ENCODE data around the gene ISCA2. TPM values are rescaled to one million over a fixed set of nuclear protein-coding genes. Genes with fewer than 3 reads are reported as not detected.

ISCA2 gene
- total RNA-seq, 1 donor from 2014 or later, result 21.2 TPM

GRCh38 chr14:74465335-74465734 is 28.2 kb upstream of the ISCA2 start:
- TF ChIP-seq CTCF (IDR thresholded peaks at IDR 0.05; ENCODE audit: insufficient read depth, low read depth, low read length) (no peak), EZH2 (IDR thresholded peaks at IDR 0.05; ENCODE audit: insufficient read depth, low read length) (no peak)
- no peak for FAIRE-seq
- Histone ChIP-seq H3K4me3 (ENCODE audit: insufficient read depth, low read depth, low read length) (no peak overlapping the region), H2AFZ (ENCODE audit: low read depth, low read length) (no peak overlapping the region), H3K9ac (ENCODE audit: low read length) (no peak overlapping the region), H3K4me1 (ENCODE audit: insufficient read depth, low read length) (no peaks in the 10 kb centered on the region), H3K27me3 (ENCODE audit: insufficient read depth, low read length) (peaks cover 8% of the 10 kb centered on the region), H3K27ac (ENCODE audit: low read depth, low read length) (no peak overlapping the region), H3K36me3 (ENCODE audit: insufficient read depth, low read length) (no peaks in the 10 kb centered on the region), H4K20me1 (ENCODE audit: insufficient read depth, low read length) (no peaks in the 10 kb centered on the region), H3K4me2 (ENCODE audit: low read length) (no peak overlapping the region), H3K79me2 (ENCODE audit: insufficient read depth, low read length) (no peaks in the 10 kb centered on the region), H3K9me3 (ENCODE audit: insufficient read depth, low read depth, low read length) (no peaks in the 10 kb centered on the region)
- no peak for DNase-seq (ENCODE audit: low read depth)
- Mint-ChIP-seq H3K36me3 (ENCODE audit: low read depth, unreplicated experiment) (peaks cover 4% of the 10 kb centered on the region), H3K27me3 (ENCODE audit: low read depth, unreplicated experiment) (peaks cover 43% of the 10 kb centered on the region), H3K4me1 (ENCODE audit: low read depth, unreplicated experiment) (no peaks in the 10 kb centered on the region), H3K9me3 (ENCODE audit: unreplicated experiment) (no peaks in the 10 kb centered on the region), H3K4me3 (ENCODE audit: unreplicated experiment) (no peak overlapping the region), H3K27ac (ENCODE audit: unreplicated experiment) (no peak overlapping the region)

GRCh38 chr14:74468513-74468912 is 25.1 kb upstream of the ISCA2 start:
- H3K27ac ChIP-seq (ENCODE audit: low read depth, low read length), result no peak overlapping the region
- no peaks in the 10 kb centered on the region for H4K20me1 ChIP-seq (ENCODE audit: insufficient read depth, low read length)
- Mint-ChIP-seq H3K9me3 (ENCODE audit: unreplicated experiment) (no peaks in the 10 kb centered on the region), H3K27ac (ENCODE audit: unreplicated experiment) (no peak overlapping the region), H3K4me3 (ENCODE audit: unreplicated experiment) (no peak overlapping the region), H3K36me3 (ENCODE audit: low read depth, unreplicated experiment) (peaks cover 6% of the 10 kb centered on the region), H3K4me1 (ENCODE audit: low read depth, unreplicated experiment) (no peaks in the 10 kb centered on the region), H3K27me3 (ENCODE audit: low read depth, unreplicated experiment) (peaks cover 27% of the 10 kb centered on the region)
- H3K4me2 ChIP-seq (ENCODE audit: low read length), result no peak overlapping the region
- no peaks in the 10 kb centered on the region for H3K79me2 ChIP-seq (ENCODE audit: insufficient read depth, low read length)
- H2AFZ ChIP-seq (ENCODE audit: low read depth, low read length), result no peak overlapping the region
- no peak for FAIRE-seq
- H3K27me3 ChIP-seq (ENCODE audit: insufficient read depth, low read length), result peaks cover 4% of the 10 kb centered on the region
- H3K4me1 ChIP-seq (ENCODE audit: insufficient read depth, low read length), result no peaks in the 10 kb centered on the region
- no peak for TF ChIP-seq CTCF (IDR thresholded peaks at IDR 0.05; ENCODE audit: insufficient read depth, low read depth, low read length)
- TF ChIP-seq EZH2 (IDR thresholded peaks at IDR 0.05; ENCODE audit: insufficient read depth, low read length), result no peak
- no peaks in the 10 kb centered on the region for H3K9me3 ChIP-seq (ENCODE audit: insufficient read depth, low read depth, low read length)
- H3K9ac ChIP-seq (ENCODE audit: low read length), result no peak overlapping the region
- H3K4me3 ChIP-seq (ENCODE audit: insufficient read depth, low read depth, low read length), result no peak overlapping the region
- no peak for DNase-seq (ENCODE audit: low read depth)
- no peaks in the 10 kb centered on the region for H3K36me3 ChIP-seq (ENCODE audit: insufficient read depth, low read length)

GRCh38 chr14:74469548-74470518 is 23.7 kb upstream of the ISCA2 start:
- Histone ChIP-seq H3K79me2 (ENCODE audit: insufficient read depth, low read length) (no peaks in the 10 kb centered on the region), H4K20me1 (ENCODE audit: insufficient read depth, low read length) (no peaks in the 10 kb centered on the region), H3K4me2 (ENCODE audit: low read length) (no peak overlapping the region), H2AFZ (ENCODE audit: low read depth, low read length) (no peak overlapping the region), H3K27ac (ENCODE audit: low read depth, low read length) (no peak overlapping the region), H3K27me3 (ENCODE audit: insufficient read depth, low read length) (no peaks in the 10 kb centered on the region), H3K36me3 (ENCODE audit: insufficient read depth, low read length) (no peaks in the 10 kb centered on the region), H3K9ac (ENCODE audit: low read length) (no peak overlapping the region), H3K9me3 (ENCODE audit: insufficient read depth, low read depth, low read length) (no peaks in the 10 kb centered on the region), H3K4me1 (ENCODE audit: insufficient read depth, low read length) (no peaks in the 10 kb centered on the region), H3K4me3 (ENCODE audit: insufficient read depth, low read depth, low read length) (no peak overlapping the region)
- Mint-ChIP-seq H3K4me3 (ENCODE audit: unreplicated experiment) (no peak overlapping the region), H3K27ac (ENCODE audit: unreplicated experiment) (no peak overlapping the region), H3K9me3 (ENCODE audit: unreplicated experiment) (no peaks in the 10 kb centered on the region), H3K27me3 (ENCODE audit: low read depth, unreplicated experiment) (peaks cover 20% of the 10 kb centered on the region), H3K36me3 (ENCODE audit: low read depth, unreplicated experiment) (peaks cover 8% of the 10 kb centered on the region), H3K4me1 (ENCODE audit: low read depth, unreplicated experiment) (no peaks in the 10 kb centered on the region)
- TF ChIP-seq CTCF (IDR thresholded peaks at IDR 0.05; ENCODE audit: insufficient read depth, low read depth, low read length) (no peak), EZH2 (IDR thresholded peaks at IDR 0.05; ENCODE audit: insufficient read depth, low read length) (no peak)
- DNase-seq (ENCODE audit: low read depth) (no peak), FAIRE-seq (no peak)

Measured in astrocyte (in vitro differentiated cells and primary cell).